Panc1 (cell line): ENCODE data around the gene SLC16A12. TPM values are rescaled to one million over a fixed set of nuclear protein-coding genes. Genes with fewer than 3 reads are reported as not detected.

ENCODE experiments used
- ATAC-seq: fragments of 200-7000 bp; cut with Tn5 transposase; 2 replicates; pipeline ENCODE4 v1.9.1; 2020; ENCODE audit warnings: mild to moderate bottlenecking, moderate library complexity
- BruUV-seq: library from RNA; stranded (reverse); fragments of 400-500 nt; replicated peaks from 2 replicates; lab custom pipeline; 2021; lab: Mats Ljungman, UMichigan
- CTCF ChIA-PET: fragments of 300-600 bp; sonication (Branson Sonifier 250); formaldehyde crosslinking; loops from one replicate; lab custom pipeline; 2022; ENCODE audit warnings: antibody characterized with exemption; lab: Charles Lee
- POLR2A ChIA-PET: fragments of 300-600 bp; sonication (Branson Sonifier 250); formaldehyde crosslinking; loops from one replicate; lab custom pipeline; 2022; ENCODE audit warnings: antibody characterized with exemption; lab: Charles Lee
- DNase-seq: peaks from one replicate; pipeline ENCODE4 v3.0.0-alpha.2; 2010; ENCODE audit warnings: low read depth, low spot score
- H3K27ac ChIP-seq: 2 replicates; pipeline ENCODE4 v1.5.1; 2011; ENCODE audit warnings: mild to moderate bottlenecking, low read length, inconsistent platforms
- H3K27me3 ChIP-seq: fragments of 200-500 bp; sonication (Bioruptor generic); 2 replicates; pipeline ENCODE4 v1.6.0; 2014; ENCODE audit warnings: low read length, inconsistent platforms; ENCODE audit not compliant: control insufficient read depth, insufficient read depth
- H3K36me3 ChIP-seq: fragments of 200-500 bp; sonication (Bioruptor generic); 2 replicates; pipeline ENCODE4 v1.5.1; 2014; ENCODE audit warnings: inconsistent platforms, mild to moderate bottlenecking, low read length, moderate library complexity; ENCODE audit not compliant: control insufficient read depth, insufficient read depth
- H3K4me1 ChIP-seq: 2 replicates; pipeline ENCODE4 v1.5.1; 2011; ENCODE audit warnings: inconsistent platforms, mild to moderate bottlenecking, low read length, moderate library complexity; ENCODE audit not compliant: control insufficient read depth, insufficient read depth
- H3K4me3 ChIP-seq, 2 experiments: 2 replicates each; pipeline ENCODE4 v1.5.1; 2011 to 2012; ENCODE audit warnings: low read depth in 2 of 2, low read length in 2 of 2, mild to moderate bottlenecking in 2 of 2, inconsistent platforms in 1 of 2, moderate library complexity in 1 of 2
- H3K9me3 ChIP-seq: fragments of 200-500 bp; sonication (Bioruptor generic); 2 replicates; pipeline ENCODE4 v1.5.1; 2014; ENCODE audit warnings: low read depth, mild to moderate bottlenecking, inconsistent platforms, low read length, moderate library complexity; ENCODE audit not compliant: control insufficient read depth, insufficient read depth
- POLR2AphosphoS5 ChIP-seq: IDR thresholded peaks from 2 replicates; pipeline ENCODE4 v1.6.1; 2012; ENCODE audit warnings: mild to moderate bottlenecking, low read depth, low read length, moderate library complexity
- SIN3A ChIP-seq: IDR thresholded peaks from 2 replicates; pipeline ENCODE4 v1.6.1; 2012; ENCODE audit warnings: low read depth, mild to moderate bottlenecking, low read length, moderate library complexity, borderline replicate concordance; ENCODE audit not compliant: insufficient read depth
- TCF7L2 ChIP-seq: IDR thresholded peaks from 2 replicates; pipeline ENCODE4 v1.6.1; 2011; ENCODE audit warnings: mild to moderate bottlenecking, low read depth, low read length, inconsistent platforms
- in situ Hi-C: cut with HindIII; loops from 2 replicates; pipeline ENCODE4 v1.10.0; 2016; ENCODE audit warnings: low sequenced_read_pairs, low pct_unique_long_range_greater_than_20kb
- intact Hi-C: fragments of 100-400 bp; cut with micrococcal nuclease; formaldehyde crosslinking; loops from one replicate; pipeline ENCODE4 v1.10.0; 2022; ENCODE audit not compliant: unreplicated experiment
- total RNA-seq: library from RNA; stranded (reverse); gene quantifications from one replicate; pipeline ENCODE4 v1.2.1, GENCODE V29; 2021; ENCODE audit not compliant: unreplicated experiment
- TF ChIP-seq, protein P1 (sequence below), 2 experiments: IDR thresholded peaks; 2 replicates each; pipeline ENCODE4 v1.6.1; 2011 to 2012; ENCODE audit warnings: low read depth in 2 of 2, control low read depth in 1 of 2, low read length in 1 of 2, mild to moderate bottlenecking in 1 of 2, moderate library complexity in 1 of 2; ENCODE audit not compliant: insufficient read depth in 1 of 2
- TF ChIP-seq, protein P2 (sequence below): fragments of 450-650 bp; IDR thresholded peaks from 2 replicates; pipeline ENCODE4 v1.5.1; 2017; ENCODE audit warnings: mild to moderate bottlenecking

SLC16A12 gene
- total RNA-seq, 1 experiment from 2014 or later = not detected

DNA sequence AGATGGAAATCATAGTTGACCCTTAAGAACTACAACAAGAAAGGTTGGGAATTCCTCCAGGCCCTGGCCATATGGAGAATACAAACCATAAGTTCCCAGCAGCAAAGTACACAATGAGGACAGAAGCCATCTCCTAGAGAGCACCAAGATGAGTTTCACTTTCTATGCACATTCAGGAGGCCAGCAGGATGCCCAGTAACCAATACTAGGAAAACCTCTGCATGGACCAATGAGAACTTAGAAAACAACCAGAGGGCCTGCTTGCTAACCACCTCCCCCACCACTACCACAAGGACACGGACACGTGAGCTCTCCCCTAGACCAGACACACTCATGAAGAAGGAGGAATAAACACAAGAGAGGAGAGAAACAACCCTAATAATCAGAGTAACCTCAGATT, 64.8 kb downstream of the SLC16A12 start:
- no peak overlapping the region for H3K4me3 ChIP-seq
- CTCF ChIA-PET = no interaction called here
- in situ Hi-C loops = no loop called here
- 0 out of 2 replicates have a peak, but pooled peaks cover 4% of the 10 kb centered on the region for H3K4me1 ChIP-seq
- no peak overlapping the region for H3K27ac ChIP-seq
- no peaks in the 10 kb centered on the region; the same call in 1 of the 2 replicates for H3K27me3 ChIP-seq
- ATAC-seq (no peak), DNase-seq (no peak)
- H3K36me3 ChIP-seq = no peaks in the 10 kb centered on the region
- intact Hi-C loops = no loop called here
- H3K9me3 ChIP-seq = no peaks in the 10 kb centered on the region
- TF ChIP-seq TCF7L2 = no peak
- TF ChIP-seq, protein P1, sequence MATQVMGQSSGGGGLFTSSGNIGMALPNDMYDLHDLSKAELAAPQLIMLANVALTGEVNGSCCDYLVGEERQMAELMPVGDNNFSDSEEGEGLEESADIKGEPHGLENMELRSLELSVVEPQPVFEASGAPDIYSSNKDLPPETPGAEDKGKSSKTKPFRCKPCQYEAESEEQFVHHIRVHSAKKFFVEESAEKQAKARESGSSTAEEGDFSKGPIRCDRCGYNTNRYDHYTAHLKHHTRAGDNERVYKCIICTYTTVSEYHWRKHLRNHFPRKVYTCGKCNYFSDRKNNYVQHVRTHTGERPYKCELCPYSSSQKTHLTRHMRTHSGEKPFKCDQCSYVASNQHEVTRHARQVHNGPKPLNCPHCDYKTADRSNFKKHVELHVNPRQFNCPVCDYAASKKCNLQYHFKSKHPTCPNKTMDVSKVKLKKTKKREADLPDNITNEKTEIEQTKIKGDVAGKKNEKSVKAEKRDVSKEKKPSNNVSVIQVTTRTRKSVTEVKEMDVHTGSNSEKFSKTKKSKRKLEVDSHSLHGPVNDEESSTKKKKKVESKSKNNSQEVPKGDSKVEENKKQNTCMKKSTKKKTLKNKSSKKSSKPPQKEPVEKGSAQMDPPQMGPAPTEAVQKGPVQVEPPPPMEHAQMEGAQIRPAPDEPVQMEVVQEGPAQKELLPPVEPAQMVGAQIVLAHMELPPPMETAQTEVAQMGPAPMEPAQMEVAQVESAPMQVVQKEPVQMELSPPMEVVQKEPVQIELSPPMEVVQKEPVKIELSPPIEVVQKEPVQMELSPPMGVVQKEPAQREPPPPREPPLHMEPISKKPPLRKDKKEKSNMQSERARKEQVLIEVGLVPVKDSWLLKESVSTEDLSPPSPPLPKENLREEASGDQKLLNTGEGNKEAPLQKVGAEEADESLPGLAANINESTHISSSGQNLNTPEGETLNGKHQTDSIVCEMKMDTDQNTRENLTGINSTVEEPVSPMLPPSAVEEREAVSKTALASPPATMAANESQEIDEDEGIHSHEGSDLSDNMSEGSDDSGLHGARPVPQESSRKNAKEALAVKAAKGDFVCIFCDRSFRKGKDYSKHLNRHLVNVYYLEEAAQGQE (IDR thresholded peaks at IDR 0.05; ENCODE audit: insufficient read depth in 1 of 2, low read depth in 2 of 2, low read length in 1 of 2) = no peak
- no TSS peak for BruUV-seq
- POLR2A ChIA-PET = no interaction called here

DNA sequence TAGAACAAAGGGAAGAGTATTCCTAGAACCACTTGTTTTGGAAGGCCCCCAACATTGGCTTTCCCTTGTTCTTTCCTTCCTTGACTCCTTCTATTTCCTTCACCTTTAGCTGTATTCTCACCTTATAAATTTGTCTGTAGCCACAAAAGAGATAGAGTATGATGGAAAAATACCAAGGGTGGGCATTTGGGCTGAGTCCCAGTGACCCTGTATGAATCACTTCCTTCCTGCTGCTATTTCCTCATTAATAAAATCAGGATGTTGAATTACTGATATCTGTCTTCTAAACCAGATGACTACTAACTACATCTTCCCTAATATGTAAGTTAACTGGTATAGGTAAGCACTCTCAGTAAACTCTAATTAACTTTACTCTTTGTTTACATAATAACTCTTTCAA, 65.9 kb downstream of the SLC16A12 start:
- DNase-seq = no peak
- H3K36me3 ChIP-seq = no peaks in the 10 kb centered on the region
- no peak overlapping the region for H3K27ac ChIP-seq
- TF ChIP-seq, protein P2, sequence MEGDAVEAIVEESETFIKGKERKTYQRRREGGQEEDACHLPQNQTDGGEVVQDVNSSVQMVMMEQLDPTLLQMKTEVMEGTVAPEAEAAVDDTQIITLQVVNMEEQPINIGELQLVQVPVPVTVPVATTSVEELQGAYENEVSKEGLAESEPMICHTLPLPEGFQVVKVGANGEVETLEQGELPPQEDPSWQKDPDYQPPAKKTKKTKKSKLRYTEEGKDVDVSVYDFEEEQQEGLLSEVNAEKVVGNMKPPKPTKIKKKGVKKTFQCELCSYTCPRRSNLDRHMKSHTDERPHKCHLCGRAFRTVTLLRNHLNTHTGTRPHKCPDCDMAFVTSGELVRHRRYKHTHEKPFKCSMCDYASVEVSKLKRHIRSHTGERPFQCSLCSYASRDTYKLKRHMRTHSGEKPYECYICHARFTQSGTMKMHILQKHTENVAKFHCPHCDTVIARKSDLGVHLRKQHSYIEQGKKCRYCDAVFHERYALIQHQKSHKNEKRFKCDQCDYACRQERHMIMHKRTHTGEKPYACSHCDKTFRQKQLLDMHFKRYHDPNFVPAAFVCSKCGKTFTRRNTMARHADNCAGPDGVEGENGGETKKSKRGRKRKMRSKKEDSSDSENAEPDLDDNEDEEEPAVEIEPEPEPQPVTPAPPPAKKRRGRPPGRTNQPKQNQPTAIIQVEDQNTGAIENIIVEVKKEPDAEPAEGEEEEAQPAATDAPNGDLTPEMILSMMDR = no peak
- no peak for TF ChIP-seq POLR2AphosphoS5
- TF ChIP-seq, protein P1 (IDR thresholded peaks at IDR 0.05; ENCODE audit: insufficient read depth in 1 of 2, low read depth in 2 of 2, low read length in 1 of 2) = no peak
- TF ChIP-seq TCF7L2 = no peak
- no peak for TF ChIP-seq SIN3A
- no peaks in the 10 kb centered on the region; the same call in 1 of the 2 replicates for H3K27me3 ChIP-seq
- ChIA-PET POLR2A (no interaction called here), CTCF (no interaction called here)
- H3K9me3 ChIP-seq = no peaks in the 10 kb centered on the region
- 0 out of 2 replicates have a peak, but pooled peaks cover 4% of the 10 kb centered on the region for H3K4me1 ChIP-seq
- intact Hi-C loops = no loop called here
- in situ Hi-C loops = no loop called here
- H3K4me3 ChIP-seq = no peak overlapping the region
- no peak for ATAC-seq
- BruUV-seq = no TSS peak
